Fibroblast of lung (primary cell): ENCODE results near the gene NUDT4.

ENCODE experiments used
- EZH2 ChIP-seq: IDR thresholded peaks from 2 replicates; pipeline ENCODE4 v1.5.1; 2012; ENCODE audit warnings: low read length, control low read depth, mild to moderate bottlenecking; ENCODE audit errors: missing control alignments
- TF ChIP-seq, protein P1 (sequence below), 2 donors: IDR thresholded peaks in 1 of 2; conservative IDR thresholded peaks in 1 of 2; 1 replicate in 1 of 2; 2 replicates in 1 of 2; pipeline ENCODE4 v1.5.1; 2011 to 2012; ENCODE audit warnings: low read length in 2 of 2, control low read depth in 1 of 2, inconsistent platforms in 1 of 2, low read depth in 1 of 2, mild to moderate bottlenecking in 1 of 2

DNA sequence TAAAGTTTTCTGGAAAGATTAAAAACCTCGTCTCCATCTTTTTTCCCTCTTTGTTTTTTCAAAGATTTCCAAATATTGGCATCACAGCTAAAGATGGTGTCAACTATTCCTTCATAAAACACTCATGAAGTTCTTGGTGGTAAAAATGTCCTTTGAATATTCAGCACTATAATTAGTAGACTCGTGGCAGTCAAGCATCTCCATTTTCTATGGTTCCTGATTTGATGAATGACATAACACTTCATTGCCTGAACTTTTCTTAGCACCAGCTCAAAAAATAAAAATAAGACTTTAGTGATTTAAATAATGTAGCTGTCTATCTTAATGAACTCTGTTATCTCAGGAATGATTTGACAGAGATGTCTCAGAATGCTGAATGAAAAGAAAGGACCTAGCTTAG is 44.3 kb downstream of the NUDT4 start:
- TF ChIP-seq, protein P1, sequence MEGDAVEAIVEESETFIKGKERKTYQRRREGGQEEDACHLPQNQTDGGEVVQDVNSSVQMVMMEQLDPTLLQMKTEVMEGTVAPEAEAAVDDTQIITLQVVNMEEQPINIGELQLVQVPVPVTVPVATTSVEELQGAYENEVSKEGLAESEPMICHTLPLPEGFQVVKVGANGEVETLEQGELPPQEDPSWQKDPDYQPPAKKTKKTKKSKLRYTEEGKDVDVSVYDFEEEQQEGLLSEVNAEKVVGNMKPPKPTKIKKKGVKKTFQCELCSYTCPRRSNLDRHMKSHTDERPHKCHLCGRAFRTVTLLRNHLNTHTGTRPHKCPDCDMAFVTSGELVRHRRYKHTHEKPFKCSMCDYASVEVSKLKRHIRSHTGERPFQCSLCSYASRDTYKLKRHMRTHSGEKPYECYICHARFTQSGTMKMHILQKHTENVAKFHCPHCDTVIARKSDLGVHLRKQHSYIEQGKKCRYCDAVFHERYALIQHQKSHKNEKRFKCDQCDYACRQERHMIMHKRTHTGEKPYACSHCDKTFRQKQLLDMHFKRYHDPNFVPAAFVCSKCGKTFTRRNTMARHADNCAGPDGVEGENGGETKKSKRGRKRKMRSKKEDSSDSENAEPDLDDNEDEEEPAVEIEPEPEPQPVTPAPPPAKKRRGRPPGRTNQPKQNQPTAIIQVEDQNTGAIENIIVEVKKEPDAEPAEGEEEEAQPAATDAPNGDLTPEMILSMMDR (conservative IDR thresholded peaks at IDR 0.05 in 1 of 2, IDR thresholded peaks at IDR 0.05 in 1 of 2; ENCODE audit: low read depth in 1 of 2, low read length in 2 of 2): no peak
- no peak for TF ChIP-seq EZH2
